KMS-11 (cell line): ENCODE results near the gene SH3TC1.

Experiments
- H2AFZ ChIP-seq: fragments of 200-600 bp; sonication (generic); 2 replicates; pipeline ENCODE4 v1.6.1; 2016; ENCODE audit warnings: antibody characterized with exemption, mixed run types, low read depth
- H3K27ac ChIP-seq: fragments of 200-600 bp; sonication (generic); 2 replicates; pipeline ENCODE4 v1.6.1; 2016; ENCODE audit warnings: mild to moderate bottlenecking, mixed run types
- H3K27me3 ChIP-seq: fragments of 200-600 bp; sonication (generic); 2 replicates; pipeline ENCODE4 v1.6.1; 2017; ENCODE audit warnings: mild to moderate bottlenecking, low read depth, mixed run types, moderate library complexity; ENCODE audit not compliant: insufficient read depth
- H3K36me3 ChIP-seq: fragments of 200-600 bp; sonication (generic); 2 replicates; pipeline ENCODE4 v1.6.1; 2017; ENCODE audit warnings: mild to moderate bottlenecking, mixed run types; ENCODE audit not compliant: insufficient read depth
- H3K4me1 ChIP-seq: fragments of 200-600 bp; sonication (generic); 2 replicates; pipeline ENCODE4 v1.6.1; 2016; ENCODE audit warnings: mild to moderate bottlenecking, low read depth, mixed run types; ENCODE audit not compliant: poor library complexity, severe bottlenecking
- H3K4me2 ChIP-seq: fragments of 200-600 bp; sonication (generic); 2 replicates; pipeline ENCODE4 v1.7.0; 2016; ENCODE audit warnings: mild to moderate bottlenecking, mixed run types
- H3K4me3 ChIP-seq: fragments of 200-600 bp; sonication (generic); IDR thresholded peaks from 2 replicates; pipeline ENCODE4 v1.6.1; 2017; ENCODE audit warnings: low read depth, low read length, mixed read lengths; ENCODE audit not compliant: insufficient read depth
- H3K79me2 ChIP-seq: fragments of 200-600 bp; sonication (generic); 2 replicates; pipeline ENCODE4 v1.6.1; 2016; ENCODE audit warnings: low read depth, mixed run types; ENCODE audit not compliant: insufficient read depth
- H3K9ac ChIP-seq: fragments of 200-600 bp; sonication (generic); 2 replicates; pipeline ENCODE4 v1.6.1; 2016; ENCODE audit warnings: mild to moderate bottlenecking, mixed run types
- H4K20me1 ChIP-seq: fragments of 200-600 bp; sonication (generic); 2 replicates; pipeline ENCODE4 v1.6.1; 2016; ENCODE audit warnings: mild to moderate bottlenecking, mixed run types; ENCODE audit not compliant: insufficient read depth
- TF ChIP-seq, protein P1 (sequence below): fragments of 200-600 bp; sonication (generic); conservative IDR thresholded peaks from 2 replicates; pipeline ENCODE4 v1.6.1; 2017; ENCODE audit warnings: low read depth, mild to moderate bottlenecking, antibody characterized with exemption, low read length, moderate library complexity, mixed read lengths

The SH3TC1 gene

GRCh38 chr4:8200302-8200975 lies 1.3 kb downstream of the SH3TC1 start:
- Histone ChIP-seq H3K79me2 (no peaks in the 10 kb centered on the region), H3K27me3 (no peaks in the 10 kb centered on the region), H3K36me3 (no peaks in the 10 kb centered on the region), H3K9ac (no peak overlapping the region), H3K4me1 (no peaks in the 10 kb centered on the region), H3K4me2 (no peak overlapping the region), H3K27ac (no peak overlapping the region), H3K4me3 (no peak overlapping the region), H4K20me1 (no peaks in the 10 kb centered on the region), H2AFZ (no peak overlapping the region)
- TF ChIP-seq, protein P1, sequence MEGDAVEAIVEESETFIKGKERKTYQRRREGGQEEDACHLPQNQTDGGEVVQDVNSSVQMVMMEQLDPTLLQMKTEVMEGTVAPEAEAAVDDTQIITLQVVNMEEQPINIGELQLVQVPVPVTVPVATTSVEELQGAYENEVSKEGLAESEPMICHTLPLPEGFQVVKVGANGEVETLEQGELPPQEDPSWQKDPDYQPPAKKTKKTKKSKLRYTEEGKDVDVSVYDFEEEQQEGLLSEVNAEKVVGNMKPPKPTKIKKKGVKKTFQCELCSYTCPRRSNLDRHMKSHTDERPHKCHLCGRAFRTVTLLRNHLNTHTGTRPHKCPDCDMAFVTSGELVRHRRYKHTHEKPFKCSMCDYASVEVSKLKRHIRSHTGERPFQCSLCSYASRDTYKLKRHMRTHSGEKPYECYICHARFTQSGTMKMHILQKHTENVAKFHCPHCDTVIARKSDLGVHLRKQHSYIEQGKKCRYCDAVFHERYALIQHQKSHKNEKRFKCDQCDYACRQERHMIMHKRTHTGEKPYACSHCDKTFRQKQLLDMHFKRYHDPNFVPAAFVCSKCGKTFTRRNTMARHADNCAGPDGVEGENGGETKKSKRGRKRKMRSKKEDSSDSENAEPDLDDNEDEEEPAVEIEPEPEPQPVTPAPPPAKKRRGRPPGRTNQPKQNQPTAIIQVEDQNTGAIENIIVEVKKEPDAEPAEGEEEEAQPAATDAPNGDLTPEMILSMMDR, result no peak

DNA sequence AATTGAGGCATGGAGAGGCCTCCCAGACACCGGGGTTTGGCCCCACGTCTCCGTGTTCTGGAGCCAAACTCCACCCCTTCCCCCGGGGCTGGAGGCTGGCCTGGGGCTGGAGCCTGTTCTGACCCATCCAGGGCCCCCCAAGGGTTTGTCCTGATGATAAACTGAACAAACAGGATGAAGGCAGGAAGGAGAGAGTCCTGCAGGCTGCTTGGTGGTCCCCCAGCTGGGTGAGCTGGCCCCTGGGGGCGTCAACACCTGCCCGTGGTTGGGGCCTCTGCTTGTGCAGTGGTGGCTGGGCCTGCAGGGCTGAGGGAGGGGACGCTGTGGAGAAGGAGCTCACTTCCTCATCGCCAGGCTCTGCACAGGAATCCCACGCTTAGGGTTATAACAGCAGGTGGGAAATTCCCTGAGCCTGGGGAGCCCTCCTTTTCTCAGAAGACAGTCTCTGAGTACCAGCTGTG lies 2.3 kb downstream of the SH3TC1 start:
- no peak overlapping the region for H2AFZ ChIP-seq
- no peak overlapping the region for H3K4me3 ChIP-seq
- H4K20me1 ChIP-seq, result no peaks in the 10 kb centered on the region
- TF ChIP-seq, protein P1, result no peak
- no peak overlapping the region for H3K27ac ChIP-seq
- no peaks in the 10 kb centered on the region for H3K4me1 ChIP-seq
- H3K27me3 ChIP-seq, result no peaks in the 10 kb centered on the region
- no peaks in the 10 kb centered on the region for H3K79me2 ChIP-seq
- H3K4me2 ChIP-seq, result no peak overlapping the region
- no peaks in the 10 kb centered on the region for H3K36me3 ChIP-seq
- H3K9ac ChIP-seq, result no peak overlapping the region

DNA sequence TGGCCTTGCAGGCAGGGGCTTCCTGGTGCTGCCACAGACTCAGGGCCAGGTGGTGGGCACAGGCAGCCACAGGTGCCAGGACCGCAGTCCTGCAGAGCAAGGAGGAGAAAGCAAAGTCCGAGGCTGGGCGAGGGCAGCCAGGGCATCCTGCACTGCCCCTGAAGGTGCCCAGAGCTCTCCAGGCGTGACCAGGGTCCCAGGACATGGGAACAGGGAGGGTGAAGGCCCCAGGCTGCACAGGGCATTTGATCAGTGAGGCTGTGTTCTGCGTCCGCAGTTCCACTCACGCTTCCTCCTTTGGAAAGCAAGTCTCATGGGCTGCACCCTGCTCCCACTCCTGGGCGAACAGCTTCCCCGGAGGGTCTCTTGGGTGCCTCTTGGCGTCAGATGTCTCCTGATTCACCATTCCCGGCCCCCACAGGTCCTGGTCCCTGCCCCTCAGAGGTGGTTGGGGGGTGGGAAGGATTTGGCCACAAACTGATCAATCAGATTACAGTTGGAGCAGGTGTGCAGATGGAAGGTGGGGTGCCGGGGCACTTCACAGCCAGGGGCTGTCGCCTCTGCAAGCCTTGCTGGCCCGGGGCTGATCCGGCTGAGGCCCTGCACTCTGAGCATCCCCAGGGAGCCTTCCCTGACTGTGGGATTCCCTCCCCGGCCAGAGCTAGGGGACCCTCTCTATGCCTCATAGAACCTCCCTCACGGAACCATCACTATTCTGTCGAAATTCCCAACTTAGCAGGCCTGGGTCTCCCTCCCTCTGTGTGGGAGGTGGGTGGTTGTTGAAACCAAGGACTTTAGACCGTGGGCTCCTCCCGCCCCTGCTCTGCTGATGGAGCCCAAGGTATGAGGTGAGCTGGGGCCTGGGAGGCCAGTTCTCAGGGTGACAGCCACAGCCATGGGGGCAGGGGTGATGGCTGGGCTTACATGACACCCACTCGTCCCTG lies 3.3 kb downstream of the SH3TC1 start:
- no peak overlapping the region for H2AFZ ChIP-seq
- no peaks in the 10 kb centered on the region for H3K79me2 ChIP-seq
- H3K4me1 ChIP-seq, result no peaks in the 10 kb centered on the region
- H3K4me2 ChIP-seq, result no peak overlapping the region
- no peak overlapping the region for H3K4me3 ChIP-seq
- no peaks in the 10 kb centered on the region for H3K36me3 ChIP-seq
- no peak overlapping the region for H3K9ac ChIP-seq
- H3K27ac ChIP-seq, result no peak overlapping the region
- TF ChIP-seq, protein P1, result no peak
- H3K27me3 ChIP-seq, result no peaks in the 10 kb centered on the region
- H4K20me1 ChIP-seq, result no peaks in the 10 kb centered on the region

DNA sequence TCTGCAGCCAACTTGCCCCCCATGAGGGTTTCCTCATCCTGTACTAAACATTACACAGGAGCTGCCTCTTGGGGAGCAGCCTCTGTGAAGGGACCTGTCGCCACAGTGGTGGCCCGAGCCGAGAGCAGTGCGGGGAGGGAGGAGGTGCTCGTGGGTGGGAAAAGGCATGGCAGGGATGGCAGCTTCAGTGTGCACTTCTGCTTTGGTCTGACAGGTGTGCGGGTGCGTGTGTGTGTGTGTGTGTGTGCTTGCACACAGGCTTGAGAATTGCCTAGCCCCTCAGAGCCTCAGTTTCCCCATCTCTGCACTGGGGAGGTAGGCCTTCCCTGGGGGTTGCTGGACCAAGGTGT lies 3.9 kb downstream of the SH3TC1 start:
- Histone ChIP-seq H2AFZ (no peak overlapping the region), H3K79me2 (no peaks in the 10 kb centered on the region), H3K4me2 (no peak overlapping the region), H3K27ac (no peak overlapping the region), H3K4me3 (no peak overlapping the region), H4K20me1 (no peaks in the 10 kb centered on the region), H3K36me3 (no peaks in the 10 kb centered on the region), H3K27me3 (no peaks in the 10 kb centered on the region), H3K4me1 (no peaks in the 10 kb centered on the region), H3K9ac (no peak overlapping the region)
- TF ChIP-seq, protein P1, result no peak
